Measurements from ENCODE around the gene TBX4.

Gene TBX4

GRCh38 chr17:61465550-61466237, 13.5 kb downstream of the TBX4 start:
- no peak for DNase-seq (ENCODE audit: low read depth in 2 of 2)

GRCh38 chr17:61466246-61466645, 14.0 kb downstream of the TBX4 start:
- DNase-seq (ENCODE audit: low read depth in 2 of 2): no peak

- DNase-seq (ENCODE audit: low read depth in 2 of 2): no peak
These were observed 15.4 kb downstream of the TBX4 start for GRCh38 chr17:61467416-61468262.

GRCh38 chr17:61468263-61468907, 16.2 kb downstream of the TBX4 start:
- DNase-seq (ENCODE audit: low read depth in 2 of 2): no peak

- DNase-seq (ENCODE audit: low read depth in 2 of 2): no peak
These were observed 17.3 kb downstream of the TBX4 start for GRCh38 chr17:61469474-61469873.

GRCh38 chr17:61469949-61470348, 17.7 kb downstream of the TBX4 start:
- no peak for DNase-seq (ENCODE audit: low read depth in 2 of 2)

- no peak for DNase-seq (ENCODE audit: low read depth in 2 of 2)
These were observed 18.4 kb downstream of the TBX4 start for GRCh38 chr17:61470530-61471136.

GRCh38 chr17:61474235-61474927, 22.2 kb downstream of the TBX4 start:
- no peak for DNase-seq (ENCODE audit: low read depth in 2 of 2)

GRCh38 chr17:61474934-61475333, 22.7 kb downstream of the TBX4 start:
- no peak for DNase-seq (ENCODE audit: low read depth in 2 of 2)

GRCh38 chr17:61475726-61476125, 23.5 kb downstream of the TBX4 start:
- no peak for DNase-seq (ENCODE audit: low read depth in 2 of 2)

GRCh38 chr17:61476476-61477203, 24.4 kb downstream of the TBX4 start:
- no peak for DNase-seq (ENCODE audit: low read depth in 2 of 2)

- DNase-seq (ENCODE audit: low read depth in 2 of 2): no peak
These were observed 25.1 kb downstream of the TBX4 start for GRCh38 chr17:61477204-61477834.

GRCh38 chr17:61478026-61478789, 26.0 kb downstream of the TBX4 start:
- DNase-seq (ENCODE audit: low read depth in 2 of 2): no peak

GRCh38 chr17:61478790-61479492, 26.7 kb downstream of the TBX4 start:
- DNase-seq (ENCODE audit: low read depth in 2 of 2): no peak

GRCh38 chr17:61479493-61480413, 27.5 kb downstream of the TBX4 start:
- DNase-seq (ENCODE audit: low read depth in 2 of 2): no peak

- no peak for DNase-seq (ENCODE audit: low read depth in 2 of 2)
These were observed 28.2 kb downstream of the TBX4 start for GRCh38 chr17:61480414-61480807.

GRCh38 chr17:61481421-61481820, 29.2 kb downstream of the TBX4 start:
- no peak for DNase-seq (ENCODE audit: low read depth in 2 of 2)

GRCh38 chr17:61482467-61482866, 30.2 kb downstream of the TBX4 start:
- no peak for DNase-seq (ENCODE audit: low read depth in 2 of 2)

Data from stimulated activated CD8-positive, alpha-beta memory T cell treated with anti-CD3 and anti-CD28 coated beads, Interleukin-2, amount 100 ng/mL, for 1 hour (primary cell).